Astrocyte (in vitro differentiated cells and primary cell): ENCODE results near the gene AMPD2. TPM values are rescaled to one million over a fixed set of nuclear protein-coding genes. Genes with fewer than 3 reads are reported as not detected.

Experiments used
- DNase-seq: peaks from one replicate; pipeline ENCODE4 v3.0.0-alpha.2; 2010; ENCODE audit warnings: low read depth
- FAIRE-seq: peaks from 2 replicates; lab custom pipeline; 2011; peaks lifted over from hg19 to GRCh38; lab: Jason Lieb, UNC
- H2AFZ ChIP-seq: 2 replicates; pipeline ENCODE4 v1.6.0; 2012; ENCODE audit warnings: low read depth, low read length, inconsistent platforms
- H3K27ac ChIP-seq: 2 replicates; pipeline ENCODE4 v1.5.1; 2011; ENCODE audit warnings: low read depth, low read length, inconsistent platforms
- H3K27me3 ChIP-seq: 2 replicates; pipeline ENCODE4 v1.6.0; 2011; ENCODE audit warnings: low read length, inconsistent platforms; ENCODE audit not compliant: insufficient read depth
- H3K36me3 ChIP-seq: 2 replicates; pipeline ENCODE4 v1.5.1; 2011; ENCODE audit warnings: low read length, inconsistent platforms; ENCODE audit not compliant: insufficient read depth
- H3K4me1 ChIP-seq: 2 replicates; pipeline ENCODE4 v1.5.1; 2011; ENCODE audit warnings: low read length, inconsistent platforms; ENCODE audit not compliant: insufficient read depth
- H3K4me2 ChIP-seq: 2 replicates; pipeline ENCODE4 v1.6.0; 2012; ENCODE audit warnings: low read length, inconsistent platforms
- H3K4me3 ChIP-seq: 2 replicates; pipeline ENCODE4 v1.5.1; 2011; ENCODE audit warnings: low read depth, mild to moderate bottlenecking, low read length, inconsistent platforms; ENCODE audit not compliant: insufficient read depth
- H3K79me2 ChIP-seq: 2 replicates; pipeline ENCODE4 v1.6.0; 2012; ENCODE audit warnings: mild to moderate bottlenecking, low read length, inconsistent platforms; ENCODE audit not compliant: insufficient read depth
- H3K9ac ChIP-seq: 2 replicates; pipeline ENCODE4 v1.6.0; 2012; ENCODE audit warnings: mild to moderate bottlenecking, low read length, inconsistent platforms
- H3K9me3 ChIP-seq: 2 replicates; pipeline ENCODE4 v1.5.1; 2012; ENCODE audit warnings: low read depth, mild to moderate bottlenecking, low read length, inconsistent platforms; ENCODE audit not compliant: insufficient read depth
- H4K20me1 ChIP-seq: 2 replicates; pipeline ENCODE4 v1.6.0; 2012; ENCODE audit warnings: low read length, inconsistent platforms; ENCODE audit not compliant: insufficient read depth
- H3K27ac Mint-ChIP-seq: one replicate; pipeline ENCODE4 v1.8.0; 2021; ENCODE audit warnings: mild to moderate bottlenecking, mixed read lengths; ENCODE audit not compliant: unreplicated experiment
- H3K27me3 Mint-ChIP-seq: one replicate; pipeline ENCODE4 v1.8.0; 2021; ENCODE audit warnings: low read depth, mixed read lengths; ENCODE audit not compliant: unreplicated experiment
- H3K36me3 Mint-ChIP-seq: one replicate; pipeline ENCODE4 v1.8.0; 2021; ENCODE audit warnings: low read depth, mixed read lengths; ENCODE audit not compliant: unreplicated experiment
- H3K4me1 Mint-ChIP-seq: one replicate; pipeline ENCODE4 v1.8.0; 2021; ENCODE audit warnings: low read depth, mixed read lengths; ENCODE audit not compliant: unreplicated experiment
- H3K4me3 Mint-ChIP-seq: one replicate; pipeline ENCODE4 v1.8.0; 2021; ENCODE audit warnings: mild to moderate bottlenecking, moderate library complexity, mixed read lengths; ENCODE audit not compliant: unreplicated experiment
- H3K9me3 Mint-ChIP-seq: one replicate; pipeline ENCODE4 v1.8.0; 2021; ENCODE audit warnings: mild to moderate bottlenecking, mixed read lengths; ENCODE audit not compliant: unreplicated experiment
- CTCF ChIP-seq: IDR thresholded peaks from 2 replicates; pipeline ENCODE4 v1.5.1; 2011; ENCODE audit warnings: low read depth, mild to moderate bottlenecking, inconsistent platforms, low read length, moderate library complexity; ENCODE audit not compliant: insufficient read depth
- EZH2 ChIP-seq: IDR thresholded peaks from 2 replicates; pipeline ENCODE4 v1.6.1; 2012; ENCODE audit warnings: mild to moderate bottlenecking, low read length, inconsistent platforms; ENCODE audit not compliant: insufficient read depth
- total RNA-seq: library from RNA; stranded (reverse); gene quantifications from 2 replicates; pipeline ENCODE4 v1.2.1, GENCODE V29; 2021

Gene AMPD2
- total RNA-seq, 1 donor from 2014 or later, result 156 TPM

GRCh38 chr1:109613361-109614147 is 6.1 kb upstream of the AMPD2 start:
- Mint-ChIP-seq H3K27me3 (no peaks in the 10 kb centered on the region), H3K4me1 (peaks cover 53% of the 10 kb centered on the region), H3K27ac (peak overlapping the region; percentile 64), H3K9me3 (peaks cover 3% of the 10 kb centered on the region), H3K36me3 (peaks cover 5% of the 10 kb centered on the region), H3K4me3 (peak overlapping the region; percentile 37)
- Histone ChIP-seq H3K27me3 (no peaks in the 10 kb centered on the region), H3K36me3 (no peaks in the 10 kb centered on the region), H3K4me1 (peaks cover 42% of the 10 kb centered on the region), H3K27ac (peak overlapping the region; percentile 23), H3K4me2 (peak overlapping the region; percentile 29), H3K79me2 (no peaks in the 10 kb centered on the region), H3K9ac (no peak overlapping the region), H3K9me3 (no peaks in the 10 kb centered on the region), H3K4me3 (no peak overlapping the region), H4K20me1 (no peaks in the 10 kb centered on the region), H2AFZ (no peak overlapping the region)
- DNase-seq, result peak; percentile 72
- TF ChIP-seq CTCF, result no peak
- no peak for TF ChIP-seq EZH2
- no peak for FAIRE-seq

GRCh38 chr1:109615879-109616278 is 3.8 kb upstream of the AMPD2 start:
- Histone ChIP-seq H3K36me3 (no peaks in the 10 kb centered on the region), H3K4me1 (peaks cover 40% of the 10 kb centered on the region), H3K4me2 (no peak overlapping the region), H3K4me3 (no peak overlapping the region), H3K27me3 (no peaks in the 10 kb centered on the region), H4K20me1 (no peaks in the 10 kb centered on the region), H3K9ac (no peak overlapping the region), H3K27ac (no peak overlapping the region), H2AFZ (no peak overlapping the region), H3K79me2 (peaks cover 14% of the 10 kb centered on the region), H3K9me3 (no peaks in the 10 kb centered on the region)
- peaks cover 3% of the 10 kb centered on the region for H3K9me3 Mint-ChIP-seq
- H3K36me3 Mint-ChIP-seq, result peaks cover 3% of the 10 kb centered on the region
- DNase-seq (no peak), FAIRE-seq (no peak)
- peaks cover 48% of the 10 kb centered on the region for H3K4me1 Mint-ChIP-seq
- H3K27me3 Mint-ChIP-seq, result no peaks in the 10 kb centered on the region
- TF ChIP-seq EZH2 (no peak), CTCF (no peak)
- H3K27ac Mint-ChIP-seq, result peak overlapping the region; percentile 28
- H3K4me3 Mint-ChIP-seq, result no peak overlapping the region

- Histone ChIP-seq H3K36me3 (no peaks in the 10 kb centered on the region), H3K9me3 (no peaks in the 10 kb centered on the region), H3K4me3 (no peak overlapping the region), H2AFZ (no peak overlapping the region), H3K27ac (peak overlapping the region; percentile 89), H3K4me2 (peak overlapping the region; percentile 55), H3K9ac (peak overlapping the region; percentile 68), H3K79me2 (peaks cover 20% of the 10 kb centered on the region), H4K20me1 (peaks cover 5% of the 10 kb centered on the region), H3K4me1 (peaks cover 40% of the 10 kb centered on the region), H3K27me3 (no peaks in the 10 kb centered on the region)
- Mint-ChIP-seq H3K27ac (peak overlapping the region; percentile 55), H3K4me3 (no peak overlapping the region), H3K4me1 (peaks cover 43% of the 10 kb centered on the region), H3K27me3 (no peaks in the 10 kb centered on the region), H3K9me3 (peaks cover 3% of the 10 kb centered on the region), H3K36me3 (peaks cover 3% of the 10 kb centered on the region)
- no peak for FAIRE-seq
- DNase-seq, result no peak
- no peak for TF ChIP-seq EZH2
- no peak for TF ChIP-seq CTCF
These were observed 3.2 kb upstream of the AMPD2 start for GRCh38 chr1:109616391-109616790.
